ENCODE results near the gene ASB3.

Gene ASB3

DNA sequence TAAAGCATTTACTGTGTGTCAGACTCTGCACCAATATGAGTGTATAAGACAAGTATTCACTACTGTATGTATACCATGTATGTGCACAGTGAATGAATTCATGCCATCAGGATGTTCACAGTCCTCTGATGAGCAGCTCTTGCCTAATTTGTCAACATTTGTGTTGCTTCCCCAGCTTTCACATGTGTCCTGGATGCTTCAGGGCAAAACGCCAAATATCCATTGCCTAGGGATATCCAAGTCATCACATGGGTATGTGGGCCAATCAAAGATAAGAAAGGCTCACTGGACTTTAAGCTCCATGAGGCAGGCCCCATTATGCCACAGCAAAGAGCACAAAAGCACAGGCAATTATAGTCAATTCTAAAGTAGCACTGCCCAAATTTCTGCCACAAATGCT lies 153.3 kb downstream of the ASB3 start:
- peak; percentile 17 to 23 for DNase-seq (ENCODE audit: low read depth in 2 of 2)
- H3K4me3 ChIP-seq (replicated peaks in 1 of 2; ENCODE audit: low read depth in 2 of 2, low read length in 2 of 2) = no peak overlapping the region
- TF ChIP-seq, protein P1, sequence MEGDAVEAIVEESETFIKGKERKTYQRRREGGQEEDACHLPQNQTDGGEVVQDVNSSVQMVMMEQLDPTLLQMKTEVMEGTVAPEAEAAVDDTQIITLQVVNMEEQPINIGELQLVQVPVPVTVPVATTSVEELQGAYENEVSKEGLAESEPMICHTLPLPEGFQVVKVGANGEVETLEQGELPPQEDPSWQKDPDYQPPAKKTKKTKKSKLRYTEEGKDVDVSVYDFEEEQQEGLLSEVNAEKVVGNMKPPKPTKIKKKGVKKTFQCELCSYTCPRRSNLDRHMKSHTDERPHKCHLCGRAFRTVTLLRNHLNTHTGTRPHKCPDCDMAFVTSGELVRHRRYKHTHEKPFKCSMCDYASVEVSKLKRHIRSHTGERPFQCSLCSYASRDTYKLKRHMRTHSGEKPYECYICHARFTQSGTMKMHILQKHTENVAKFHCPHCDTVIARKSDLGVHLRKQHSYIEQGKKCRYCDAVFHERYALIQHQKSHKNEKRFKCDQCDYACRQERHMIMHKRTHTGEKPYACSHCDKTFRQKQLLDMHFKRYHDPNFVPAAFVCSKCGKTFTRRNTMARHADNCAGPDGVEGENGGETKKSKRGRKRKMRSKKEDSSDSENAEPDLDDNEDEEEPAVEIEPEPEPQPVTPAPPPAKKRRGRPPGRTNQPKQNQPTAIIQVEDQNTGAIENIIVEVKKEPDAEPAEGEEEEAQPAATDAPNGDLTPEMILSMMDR (IDR thresholded peaks at IDR 0.05; ENCODE audit: low read depth, low read length) = no peak

DNA sequence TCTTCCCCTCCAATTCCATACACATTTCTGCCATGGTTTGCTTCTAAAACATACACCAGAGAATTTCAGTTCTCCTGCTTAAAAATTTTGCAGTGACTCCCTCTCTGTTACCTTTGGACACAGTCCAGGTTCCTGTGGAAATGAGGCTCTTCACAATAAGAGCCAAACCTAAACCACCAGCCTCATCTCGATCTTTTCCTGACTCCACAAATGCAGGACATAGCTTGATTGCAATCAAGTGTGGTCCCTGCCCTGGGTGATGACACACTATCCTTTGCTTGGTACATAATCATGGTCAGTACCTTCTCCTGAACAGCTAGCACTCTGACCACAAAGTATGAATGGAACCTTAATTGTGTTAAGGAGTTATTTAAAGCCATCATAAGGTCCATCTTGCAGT lies 154.0 kb downstream of the ASB3 start:
- TF ChIP-seq, protein P1 (IDR thresholded peaks at IDR 0.05; ENCODE audit: low read depth, low read length) = no peak
- H3K4me3 ChIP-seq (replicated peaks in 1 of 2; ENCODE audit: low read depth in 2 of 2, low read length in 2 of 2) = no peak overlapping the region
- DNase-seq (ENCODE audit: low read depth in 2 of 2) = peak; percentile 23 to 34

DNA sequence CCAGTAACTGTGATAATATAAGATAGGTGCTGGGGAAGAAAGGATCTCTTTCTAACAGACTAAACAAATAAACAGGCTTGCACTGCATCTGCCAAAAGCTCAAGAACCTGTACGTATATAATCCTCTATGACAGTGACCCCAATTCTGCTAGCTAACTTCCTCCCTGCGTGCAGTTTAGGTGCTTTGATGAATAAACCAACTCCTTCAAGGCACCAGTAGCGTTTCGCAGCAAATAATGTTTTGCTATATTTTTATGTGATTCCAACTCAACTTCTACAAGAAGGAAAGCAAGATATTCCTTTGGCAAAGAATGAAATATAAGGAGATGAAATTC lies 154.7 kb downstream of the ASB3 start:
- DNase-seq (ENCODE audit: low read depth in 2 of 2) = no peak
- TF ChIP-seq, protein P1 (IDR thresholded peaks at IDR 0.05; ENCODE audit: low read depth, low read length) = no peak
- no peak overlapping the region for H3K4me3 ChIP-seq (replicated peaks in 1 of 2; ENCODE audit: low read depth in 2 of 2, low read length in 2 of 2)

DNA sequence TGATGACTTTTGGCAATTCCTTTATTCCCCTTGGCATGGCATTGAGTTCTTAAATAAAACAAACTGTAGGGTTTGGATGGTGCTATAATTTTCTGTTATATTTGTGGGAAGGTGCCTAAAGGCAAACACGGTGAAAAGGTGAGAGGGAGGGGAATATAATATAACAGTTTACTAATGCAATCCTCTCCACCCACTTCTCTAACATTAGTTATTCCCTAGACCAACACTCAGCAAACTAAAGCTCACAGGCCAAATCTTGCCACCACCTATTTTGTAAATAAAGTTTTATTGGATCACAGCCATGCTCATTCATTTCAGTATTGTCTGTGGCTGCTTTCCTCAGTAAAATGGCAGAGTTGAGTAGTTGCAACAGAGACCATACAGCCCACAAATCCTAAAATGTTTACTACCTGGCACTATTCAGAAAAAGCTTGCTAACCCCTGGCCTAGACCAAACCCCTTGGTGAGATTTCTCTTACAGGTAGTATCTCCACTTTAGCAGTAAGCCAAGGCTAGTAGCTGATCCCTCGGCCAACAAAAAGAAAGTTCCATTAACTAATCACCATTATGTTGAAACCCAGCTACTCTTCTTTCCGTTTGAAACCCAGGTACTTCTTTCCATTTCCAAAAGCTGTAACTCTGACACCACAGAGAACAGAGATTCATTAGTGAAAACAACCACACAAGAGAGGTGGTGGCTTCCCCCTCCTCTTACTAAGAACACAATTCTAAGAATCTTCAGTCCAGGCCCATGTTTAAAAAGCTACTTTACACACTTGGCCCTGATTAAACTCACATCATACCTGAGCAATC lies 155.2 kb downstream of the ASB3 start:
- TF ChIP-seq, protein P1 (IDR thresholded peaks at IDR 0.05; ENCODE audit: low read depth, low read length) = no peak
- no peak overlapping the region for H3K4me3 ChIP-seq (replicated peaks in 1 of 2; ENCODE audit: low read depth in 2 of 2, low read length in 2 of 2)
- no peak for DNase-seq (ENCODE audit: low read depth in 2 of 2)

DNA sequence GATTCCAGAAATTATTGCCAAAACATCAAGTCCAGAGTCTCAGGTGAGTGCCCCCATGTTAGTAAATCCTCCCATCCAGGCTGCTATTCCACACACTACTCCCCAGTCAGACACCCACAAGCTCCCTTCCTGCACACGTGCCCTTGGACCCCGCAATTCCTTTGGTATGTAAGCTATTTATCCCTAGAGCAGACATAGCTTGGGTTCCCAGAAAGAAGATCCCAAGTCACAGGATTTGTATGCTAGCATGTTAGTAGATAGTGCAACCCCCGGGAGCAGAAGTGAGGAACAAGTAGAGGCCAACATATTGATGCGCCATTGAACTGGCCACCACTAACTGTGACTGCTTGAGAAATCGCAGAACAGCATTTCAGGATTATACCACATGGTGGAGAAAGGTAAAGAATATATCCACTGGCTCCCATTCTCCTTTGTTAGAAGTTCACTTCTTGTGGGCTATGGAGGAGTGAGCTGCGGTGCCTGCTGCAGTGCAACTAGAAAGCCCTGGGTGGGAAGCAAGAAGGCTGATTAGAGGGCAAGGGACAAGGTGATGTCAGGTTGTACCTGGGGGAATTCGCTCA lies 156.6 kb downstream of the ASB3 start:
- TF ChIP-seq, protein P1 (IDR thresholded peaks at IDR 0.05; ENCODE audit: low read depth, low read length) = no peak
- H3K4me3 ChIP-seq (replicated peaks in 1 of 2; ENCODE audit: low read depth in 2 of 2, low read length in 2 of 2) = no peak overlapping the region
- DNase-seq (ENCODE audit: low read depth in 2 of 2) = no peak

DNA sequence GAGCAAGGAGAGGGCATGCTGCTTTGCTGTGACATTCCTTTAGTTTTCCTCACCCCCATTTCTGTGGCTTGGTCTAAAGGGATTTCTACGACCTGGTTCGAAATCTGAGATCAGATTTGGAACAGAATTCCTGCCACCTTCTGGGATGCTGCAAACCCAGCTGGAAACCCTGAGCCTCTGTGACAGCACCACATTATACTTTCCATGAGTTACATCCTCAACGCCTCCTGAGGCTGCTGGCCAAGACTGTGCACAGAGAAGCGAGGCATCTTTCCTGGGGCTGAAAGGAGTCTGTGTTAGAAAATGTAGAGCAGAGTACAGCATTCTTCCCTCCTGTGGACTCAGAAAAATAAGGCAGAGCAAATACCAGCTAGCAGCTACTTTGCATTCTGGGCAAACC lies 157.3 kb downstream of the ASB3 start:
- TF ChIP-seq, protein P1 (IDR thresholded peaks at IDR 0.05; ENCODE audit: low read depth, low read length) = no peak
- DNase-seq (ENCODE audit: low read depth in 2 of 2) = no peak
- no peak overlapping the region for H3K4me3 ChIP-seq (replicated peaks in 1 of 2; ENCODE audit: low read depth in 2 of 2, low read length in 2 of 2)

All from cardiac fibroblast (primary cell).